ENCODE data around the gene CD7.

- TF ChIP-seq POLR2AphosphoS5 (IDR thresholded peaks at IDR 0.05; ENCODE audit: low read depth, low read length) (no peak), REST (IDR thresholded peaks at IDR 0.05; ENCODE audit: insufficient read depth in 1 of 2, low read depth in 2 of 2, low read length in 2 of 2) (no peak), SIN3A (IDR thresholded peaks at IDR 0.05; ENCODE audit: borderline replicate concordance, insufficient read depth, low read length) (no peak), TAF1 (IDR thresholded peaks at IDR 0.05; ENCODE audit: borderline replicate concordance, insufficient read depth, low read length) (no peak)
Measured at GRCh38 chr17:82319619-82320062, 2.2 kb upstream of the CD7 start.

All from PFSK-1 (cell line).